MM.1S (cell line): ENCODE data around the gene EIF3I.
A peak's percentile ranks its signal among the peaks of the same experiment; 100 is the strongest.

Experiments
- DNase-seq: peaks from one replicate; pipeline ENCODE4 v3.0.0-alpha.2; 2015
- H2AFZ ChIP-seq: fragments of 300-600 bp; sonication (generic); 2 replicates; pipeline ENCODE4 v1.6.0; 2016; ENCODE audit warnings: antibody characterized with exemption, low read length
- H3F3A ChIP-seq: fragments of 300-600 bp; sonication (generic); 2 replicates; pipeline ENCODE4 v1.6.1; 2016; ENCODE audit warnings: mild to moderate bottlenecking, antibody characterized with exemption, low read length, moderate library complexity, mixed read lengths; ENCODE audit not compliant: insufficient read depth
- H3K27ac ChIP-seq: fragments of 300-600 bp; sonication (generic); 2 replicates; pipeline ENCODE4 v1.5.1; 2016; ENCODE audit warnings: mild to moderate bottlenecking, low read length
- H3K27me3 ChIP-seq: fragments of 300-600 bp; sonication (generic); replicated peaks from 2 replicates; pipeline ENCODE4 v1.6.0; 2016; ENCODE audit warnings: low read length; ENCODE audit not compliant: insufficient read depth
- H3K36me3 ChIP-seq: fragments of 300-600 bp; sonication (generic); replicated peaks from 2 replicates; pipeline ENCODE4 v1.6.1; 2016; ENCODE audit warnings: mild to moderate bottlenecking, low read length, mixed read lengths; ENCODE audit not compliant: insufficient read depth
- H3K4me1 ChIP-seq: fragments of 300-600 bp; sonication (generic); 2 replicates; pipeline ENCODE4 v1.6.1; 2016; ENCODE audit warnings: low read length, mixed read lengths
- H3K4me2 ChIP-seq: fragments of 300-600 bp; sonication (generic); 2 replicates; pipeline ENCODE4 v1.6.0; 2016; ENCODE audit warnings: low read depth, low read length
- H3K4me3 ChIP-seq: fragments of 300-600 bp; sonication (generic); 2 replicates; pipeline ENCODE4 v1.5.1; 2016; ENCODE audit warnings: low read length, mixed read lengths
- H3K79me2 ChIP-seq: fragments of 300-600 bp; sonication (generic); 2 replicates; pipeline ENCODE4 v1.6.1; 2016; ENCODE audit warnings: mixed run types, low read length, mixed read lengths
- H3K9ac ChIP-seq: fragments of 300-600 bp; sonication (generic); 2 replicates; pipeline ENCODE4 v1.6.1; 2016; ENCODE audit warnings: low read length, mixed read lengths
- H3K9me2 ChIP-seq: fragments of 300-600 bp; sonication (generic); replicated peaks from 2 replicates; pipeline ENCODE4 v1.6.1; 2016; ENCODE audit warnings: mild to moderate bottlenecking, low read length, mixed read lengths; ENCODE audit not compliant: insufficient read depth
- H3K9me3 ChIP-seq: fragments of 300-600 bp; sonication (generic); replicated peaks from 2 replicates; pipeline ENCODE4 v1.6.1; 2016; ENCODE audit warnings: mild to moderate bottlenecking, low read length, mixed read lengths; ENCODE audit not compliant: insufficient read depth
- H4K20me1 ChIP-seq: fragments of 300-600 bp; sonication (generic); 2 replicates; pipeline ENCODE4 v1.6.1; 2016; ENCODE audit warnings: mild to moderate bottlenecking, low read length, moderate library complexity, mixed read lengths; ENCODE audit not compliant: insufficient read depth
- EZH2 ChIP-seq: fragments of 300-600 bp; sonication (generic); optimal IDR thresholded peaks from 2 replicates; pipeline ENCODE3; 2017; ENCODE audit warnings: low read depth, mild to moderate bottlenecking, antibody characterized with exemption, low read length, mixed read lengths
- EZH2phosphoT487 ChIP-seq: fragments of 300-600 bp; sonication (generic); IDR thresholded peaks from 2 replicates; pipeline ENCODE4 v1.6.1; 2018; ENCODE audit warnings: antibody characterized with exemption, low read length
- TF ChIP-seq, protein P1 (sequence below): fragments of 300-600 bp; sonication (generic); IDR thresholded peaks from 2 replicates; pipeline ENCODE4 v1.5.1; 2016; ENCODE audit warnings: antibody characterized with exemption, low read length, mixed read lengths

EIF3I gene

DNA sequence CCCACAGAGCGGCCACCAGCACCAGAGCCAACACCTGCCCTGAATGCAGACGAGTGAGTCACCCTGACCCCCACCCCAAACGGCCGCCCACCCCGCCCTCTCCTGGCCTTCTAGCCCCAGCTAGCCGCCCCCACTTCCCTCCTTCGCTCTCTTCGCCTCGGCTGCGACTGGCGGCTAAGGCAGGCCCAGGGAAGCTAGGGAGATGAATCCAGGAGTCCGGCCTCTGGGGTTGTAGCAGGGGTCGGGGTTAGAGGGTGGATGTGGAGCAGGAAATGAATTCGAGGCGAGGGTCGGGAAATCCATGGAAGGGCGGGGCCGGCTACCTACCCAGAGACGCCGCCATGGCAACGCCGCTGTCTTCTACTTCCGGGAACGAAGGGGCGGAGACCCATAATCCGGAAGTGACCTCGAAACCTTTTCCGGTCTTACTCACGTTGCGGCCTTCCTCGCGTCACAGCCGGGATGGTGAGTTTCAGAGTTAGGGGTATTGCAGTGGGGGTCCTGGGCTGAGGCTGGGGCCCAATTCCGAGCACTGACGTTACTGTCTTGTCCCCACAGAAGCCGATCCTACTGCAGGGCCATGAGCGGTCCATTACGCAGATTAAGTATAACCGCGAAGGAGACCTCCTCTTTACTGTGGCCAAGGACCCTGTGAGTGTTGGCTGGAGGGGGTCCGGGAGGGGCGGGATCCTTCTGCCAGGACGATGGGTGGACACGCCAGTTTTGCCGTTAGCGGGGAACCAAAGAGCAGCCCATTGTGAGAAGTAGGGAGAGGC, at the start of gene EIF3I, which contains the start of gene TMEM234:
Gene EIF3I (plus strand): TSS at position 428 of the 776 bp plus-strand sequence. CDS start 35 bp downstream, at position 463.
Gene TMEM234 (minus strand): TSS at position 374 of the 776 bp plus-strand sequence. CDS start 31 bp downstream, at position 343.
- Histone ChIP-seq H3K9me3 (no peaks in the 10 kb centered on the region), H3K27me3 (no peaks in the 10 kb centered on the region), H3K4me2 (peak within 1 kb of the TSS; percentile 84), H3K4me1 (peaks cover 5% of the 10 kb centered on the region; the same call in 1 of the 2 replicates), H3K36me3 (0 out of 2 replicates have a peak, but pooled peaks cover 3% of the 10 kb centered on the region), H3K9ac (peak within 1 kb of the TSS; percentile 91), H3K4me3 (peak within 1 kb of the TSS; percentile 77), H2AFZ (peak within 1 kb of the TSS; percentile 60), H3K9me2 (no peaks in the 10 kb centered on the region), H3F3A (no peaks in the 10 kb centered on the region), H3K79me2 (peaks cover 39% of the 10 kb centered on the region), H4K20me1 (no peaks in the 10 kb centered on the region), H3K27ac (peak within 1 kb of the TSS; percentile 34; the same call in 1 of the 2 replicates)
- DNase-seq: peak; percentile 93
- TF ChIP-seq, protein P1, sequence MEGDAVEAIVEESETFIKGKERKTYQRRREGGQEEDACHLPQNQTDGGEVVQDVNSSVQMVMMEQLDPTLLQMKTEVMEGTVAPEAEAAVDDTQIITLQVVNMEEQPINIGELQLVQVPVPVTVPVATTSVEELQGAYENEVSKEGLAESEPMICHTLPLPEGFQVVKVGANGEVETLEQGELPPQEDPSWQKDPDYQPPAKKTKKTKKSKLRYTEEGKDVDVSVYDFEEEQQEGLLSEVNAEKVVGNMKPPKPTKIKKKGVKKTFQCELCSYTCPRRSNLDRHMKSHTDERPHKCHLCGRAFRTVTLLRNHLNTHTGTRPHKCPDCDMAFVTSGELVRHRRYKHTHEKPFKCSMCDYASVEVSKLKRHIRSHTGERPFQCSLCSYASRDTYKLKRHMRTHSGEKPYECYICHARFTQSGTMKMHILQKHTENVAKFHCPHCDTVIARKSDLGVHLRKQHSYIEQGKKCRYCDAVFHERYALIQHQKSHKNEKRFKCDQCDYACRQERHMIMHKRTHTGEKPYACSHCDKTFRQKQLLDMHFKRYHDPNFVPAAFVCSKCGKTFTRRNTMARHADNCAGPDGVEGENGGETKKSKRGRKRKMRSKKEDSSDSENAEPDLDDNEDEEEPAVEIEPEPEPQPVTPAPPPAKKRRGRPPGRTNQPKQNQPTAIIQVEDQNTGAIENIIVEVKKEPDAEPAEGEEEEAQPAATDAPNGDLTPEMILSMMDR: no peak
- TF ChIP-seq EZH2: no peak
- no peak for TF ChIP-seq EZH2phosphoT487

DNA sequence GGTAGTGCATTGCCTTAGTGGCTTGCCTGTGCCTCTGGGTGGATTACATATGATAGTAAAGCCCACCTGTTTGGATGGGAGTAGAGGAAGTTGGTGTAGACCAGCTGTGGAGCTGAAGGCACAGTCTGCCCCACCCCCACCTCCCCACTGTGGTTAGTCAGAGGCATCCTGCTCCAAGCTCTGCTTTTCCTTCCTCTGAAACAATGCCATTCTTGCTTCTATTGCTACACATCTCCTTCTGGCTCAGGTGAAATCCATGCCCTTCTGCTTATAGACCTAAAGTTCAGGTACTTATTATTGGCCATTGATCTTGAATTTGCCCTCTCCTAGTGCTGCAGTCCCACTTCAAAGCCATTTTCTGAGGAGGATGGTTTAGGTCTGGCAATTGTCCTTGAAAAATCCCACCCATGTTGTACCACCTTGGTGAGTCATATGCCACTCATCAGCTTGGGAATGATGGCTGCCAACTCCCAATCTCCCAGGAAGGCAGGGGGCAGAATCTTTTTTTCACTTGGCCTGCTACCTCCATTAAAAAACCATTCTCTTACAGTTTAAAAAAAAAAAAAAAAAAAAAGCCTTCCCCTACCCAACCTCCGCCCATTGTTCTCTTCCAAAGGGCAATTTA, 49.5 kb upstream of the EIF3I start:
- DNase-seq: no peak
- TF ChIP-seq EZH2: no peak
- Histone ChIP-seq H2AFZ (no peak overlapping the region), H3K9ac (no peak overlapping the region), H3F3A (no peaks in the 10 kb centered on the region; the same call in 1 of the 2 replicates), H3K36me3 (no peaks in the 10 kb centered on the region; the same call in 1 of the 2 replicates), H3K79me2 (no peaks in the 10 kb centered on the region), H3K4me2 (no peak overlapping the region), H3K9me2 (no peaks in the 10 kb centered on the region), H3K9me3 (no peaks in the 10 kb centered on the region), H3K4me1 (no peaks in the 10 kb centered on the region), H3K4me3 (no peak overlapping the region), H4K20me1 (no peaks in the 10 kb centered on the region), H3K27ac (no peak overlapping the region), H3K27me3 (no peaks in the 10 kb centered on the region)

DNA sequence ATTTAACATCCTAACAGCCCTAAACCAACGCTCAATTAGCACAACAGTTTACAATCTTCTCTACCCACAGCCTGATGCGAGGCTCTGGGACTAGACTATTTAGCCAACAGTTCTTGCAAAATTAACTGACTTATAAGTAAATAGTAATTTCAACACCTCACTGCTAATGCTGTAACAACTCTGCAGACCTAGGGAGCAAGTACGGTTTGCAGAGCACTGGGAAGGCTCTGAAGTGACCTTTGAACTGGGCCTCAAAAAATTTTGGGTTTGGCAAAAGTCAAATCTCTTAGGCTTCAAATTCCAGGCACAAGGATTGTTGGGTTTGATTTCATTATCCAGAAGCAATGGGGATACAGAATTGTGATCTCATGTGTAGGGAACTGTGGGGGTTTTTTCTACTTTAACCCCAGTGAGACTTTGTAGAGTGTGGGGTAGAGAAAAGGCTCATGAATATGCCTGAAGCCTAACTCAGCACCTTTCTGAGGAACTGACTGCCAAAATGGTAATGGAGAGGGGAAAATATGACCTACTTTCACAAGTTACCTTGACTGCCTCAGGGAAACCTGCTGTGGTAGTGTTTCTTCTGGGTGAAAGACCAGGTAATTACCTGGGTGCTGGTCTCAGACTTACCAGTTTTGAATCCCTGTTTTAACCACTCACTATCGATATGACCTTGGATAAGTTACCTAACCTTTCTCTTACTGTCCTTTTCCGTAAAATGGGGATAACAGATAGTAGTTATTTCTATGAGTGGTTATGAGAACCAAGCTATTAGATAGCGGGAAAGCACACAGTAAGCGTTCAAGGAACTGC, 43.6 kb upstream of the EIF3I start:
- DNase-seq: no peak
- TF ChIP-seq, protein P1: no peak
- no peak for TF ChIP-seq EZH2phosphoT487
- no peak for TF ChIP-seq EZH2
- H3K4me3 ChIP-seq: peak overlapping the region; percentile 95
- peaks cover 16% of the 10 kb centered on the region for H3K4me1 ChIP-seq
- peak overlapping the region; percentile 93; the same call in 1 of the 2 replicates for H3K4me2 ChIP-seq
- no peaks in the 10 kb centered on the region for H4K20me1 ChIP-seq
- peaks cover 34% of the 10 kb centered on the region for H3K79me2 ChIP-seq
- H3K36me3 ChIP-seq: peaks cover 5% of the 10 kb centered on the region; the same call in 1 of the 2 replicates
- H3K9ac ChIP-seq: peak overlapping the region; percentile 95; the same call in 1 of the 2 replicates
- H3K9me3 ChIP-seq: no peaks in the 10 kb centered on the region
- H2AFZ ChIP-seq: peak overlapping the region; percentile 96
- no peaks in the 10 kb centered on the region for H3K27me3 ChIP-seq
- H3K9me2 ChIP-seq: no peaks in the 10 kb centered on the region
- peaks cover 14% of the 10 kb centered on the region for H3F3A ChIP-seq
- H3K27ac ChIP-seq: 0 out of 2 replicates have a peak overlapping the region, but pooled peaks have one; percentile 80
